Sigmoid colon (tissue), 3 donors: ENCODE results near the gene TRPT1.

Source experiments
- POLR2A ChIP-seq, 2 donors: fragments of 450-650 bp; IDR thresholded peaks; one replicate each; pipeline ENCODE4 v1.6.1; 2016; ENCODE audit warnings: antibody characterized with exemption in 2 of 2, mild to moderate bottlenecking in 2 of 2, moderate library complexity in 2 of 2
- TF ChIP-seq, protein P1 (sequence below), 4 experiments: fragments of 450-650 bp in 3 of 4; fragments of 200-600 bp in 1 of 4; IDR thresholded peaks; one replicate each; pipeline ENCODE4 v1.5.1; 2016 to 2019; ENCODE audit warnings: antibody characterized with exemption in 4 of 4, mild to moderate bottlenecking in 3 of 4, moderate library complexity in 2 of 4

DNA sequence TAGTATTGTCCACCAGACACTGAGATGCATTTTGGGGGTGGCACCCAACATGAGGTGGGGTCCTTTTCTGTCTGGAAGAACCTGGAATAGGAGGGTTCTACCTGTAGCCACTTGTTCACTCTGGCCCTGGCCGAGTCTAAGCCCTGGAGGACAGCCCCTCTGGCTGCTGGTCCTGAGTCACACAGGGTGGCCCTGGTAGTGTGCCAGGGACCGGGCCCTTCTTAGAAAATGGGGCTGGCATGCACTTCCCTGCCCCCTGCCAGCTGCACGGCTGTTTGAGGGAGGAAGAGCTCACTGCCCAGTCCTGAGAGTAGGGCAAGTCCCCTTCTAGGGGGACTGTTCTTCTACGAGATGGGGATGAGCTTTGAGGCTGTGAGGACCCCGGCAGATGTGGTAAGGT is 27.5 kb upstream of the TRPT1 start:
- no peak for TF ChIP-seq POLR2A (IDR thresholded peaks at IDR 0.05)
- TF ChIP-seq, protein P1, sequence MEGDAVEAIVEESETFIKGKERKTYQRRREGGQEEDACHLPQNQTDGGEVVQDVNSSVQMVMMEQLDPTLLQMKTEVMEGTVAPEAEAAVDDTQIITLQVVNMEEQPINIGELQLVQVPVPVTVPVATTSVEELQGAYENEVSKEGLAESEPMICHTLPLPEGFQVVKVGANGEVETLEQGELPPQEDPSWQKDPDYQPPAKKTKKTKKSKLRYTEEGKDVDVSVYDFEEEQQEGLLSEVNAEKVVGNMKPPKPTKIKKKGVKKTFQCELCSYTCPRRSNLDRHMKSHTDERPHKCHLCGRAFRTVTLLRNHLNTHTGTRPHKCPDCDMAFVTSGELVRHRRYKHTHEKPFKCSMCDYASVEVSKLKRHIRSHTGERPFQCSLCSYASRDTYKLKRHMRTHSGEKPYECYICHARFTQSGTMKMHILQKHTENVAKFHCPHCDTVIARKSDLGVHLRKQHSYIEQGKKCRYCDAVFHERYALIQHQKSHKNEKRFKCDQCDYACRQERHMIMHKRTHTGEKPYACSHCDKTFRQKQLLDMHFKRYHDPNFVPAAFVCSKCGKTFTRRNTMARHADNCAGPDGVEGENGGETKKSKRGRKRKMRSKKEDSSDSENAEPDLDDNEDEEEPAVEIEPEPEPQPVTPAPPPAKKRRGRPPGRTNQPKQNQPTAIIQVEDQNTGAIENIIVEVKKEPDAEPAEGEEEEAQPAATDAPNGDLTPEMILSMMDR (IDR thresholded peaks at IDR 0.05): no peak
